Endothelial cell of umbilical vein (primary cell): ENCODE results near the gene GNPDA1. TPM values are rescaled to one million over a fixed set of nuclear protein-coding genes. Genes with fewer than 3 reads are reported as not detected.

Source experiments
- BruUV-seq: library from RNA; stranded (reverse); fragments of 400-500 nt; replicated peaks from 2 replicates; lab custom pipeline; 2021; lab: Mats Ljungman, UMichigan
- CTCF ChIA-PET: fragments of 300-600, 350-600 bp; sonication (Branson Sonifier 250); formaldehyde crosslinking; loops from one replicate; lab custom pipeline; 2021; ENCODE audit warnings: antibody characterized with exemption, inconsistent platforms; lab: Charles Lee
- POLR2A ChIA-PET: fragments of 300-600, 350-600 bp; sonication (Branson Sonifier 250); formaldehyde crosslinking; loops from one replicate; lab custom pipeline; 2021; ENCODE audit warnings: antibody characterized with exemption, inconsistent platforms; lab: Charles Lee
- DNase-seq: peaks from one replicate; pipeline ENCODE4 v3.0.0-alpha.2; 2011; ENCODE audit warnings: low read depth, low spot score
- FAIRE-seq: peaks from 2 replicates; lab custom pipeline; 2011; peaks lifted over from hg19 to GRCh38; lab: Jason Lieb, UNC
- H2AFZ ChIP-seq: 2 replicates; pipeline ENCODE4 v1.6.0; 2012; ENCODE audit warnings: low read depth, low read length, control low read depth, inconsistent platforms
- H3K27ac ChIP-seq: 2 replicates; pipeline ENCODE4 v1.5.1; 2011; ENCODE audit warnings: low read depth, mild to moderate bottlenecking, control low read depth, low read length, moderate library complexity; ENCODE audit not compliant: insufficient read depth
- H3K27me3 ChIP-seq, 2 experiments: 2 replicates each; pipeline versions ENCODE4 v1.6.0 to v1.6.1; 2011; ENCODE audit warnings: low read length in 2 of 2, mixed read lengths in 1 of 2; ENCODE audit not compliant: control insufficient read depth in 2 of 2, insufficient read depth in 2 of 2
- H3K36me3 ChIP-seq, 2 experiments: 2 replicates in 1 of 2; 3 replicates in 1 of 2; pipeline ENCODE4 v1.5.1; 2011; ENCODE audit warnings: low read length in 2 of 2, mild to moderate bottlenecking in 1 of 2, moderate library complexity in 1 of 2; ENCODE audit not compliant: control insufficient read depth in 2 of 2, insufficient read depth in 2 of 2; ENCODE audit errors: extremely low read depth in 1 of 2
- H3K4me1 ChIP-seq: 3 replicates; pipeline ENCODE4 v1.5.1; 2011; ENCODE audit warnings: mild to moderate bottlenecking, low read length; ENCODE audit not compliant: control insufficient read depth, insufficient read depth; ENCODE audit errors: extremely low read depth
- H3K4me2 ChIP-seq: 2 replicates; pipeline ENCODE4 v1.6.1; 2011; ENCODE audit warnings: low read length, control low read depth, mixed read lengths; ENCODE audit not compliant: insufficient read depth
- H3K4me3 ChIP-seq, 3 experiments: fragments of 200-600 bp in 1 of 3; sonication (generic), shearing (Covaris generic) in 1 of 3; replicated peaks in 1 of 3; 2 replicates each; pipeline ENCODE4 v1.5.1; 2011 to 2016; ENCODE audit warnings: control low read depth in 3 of 3, low read length in 3 of 3, mild to moderate bottlenecking in 2 of 3, inconsistent platforms in 1 of 3, low read depth in 1 of 3, moderate library complexity in 1 of 3; ENCODE audit not compliant: insufficient read depth in 1 of 3
- H3K79me2 ChIP-seq: 2 replicates; pipeline ENCODE4 v1.6.0; 2012; ENCODE audit warnings: low read length, inconsistent platforms; ENCODE audit not compliant: control insufficient read depth, insufficient read depth
- H3K9ac ChIP-seq: replicated peaks from 2 replicates; pipeline ENCODE3; 2011; ENCODE audit warnings: low read length, control low read depth; ENCODE audit not compliant: insufficient read depth; ENCODE audit errors: extremely low read depth
- H3K9me1 ChIP-seq: replicated peaks from 3 replicates; pipeline ENCODE4 v1.6.0; 2011; ENCODE audit warnings: mild to moderate bottlenecking, low read length; ENCODE audit not compliant: control insufficient read depth, insufficient read depth; ENCODE audit errors: extremely low read depth
- H3K9me3 ChIP-seq: replicated peaks from 2 replicates; pipeline ENCODE4 v1.5.1; 2012; ENCODE audit warnings: low read length, inconsistent platforms; ENCODE audit not compliant: control insufficient read depth, insufficient read depth
- H4K20me1 ChIP-seq: replicated peaks from 2 replicates; pipeline ENCODE3; 2011; ENCODE audit warnings: mild to moderate bottlenecking, low read length; ENCODE audit not compliant: control insufficient read depth, insufficient read depth; ENCODE audit errors: extremely low read depth
- CTCF ChIP-seq, 2 donors: IDR thresholded peaks; 1 replicate in 1 of 2; 2 replicates in 1 of 2; pipeline ENCODE4 v1.5.1; 2011; ENCODE audit warnings: low read length in 2 of 2, mild to moderate bottlenecking in 2 of 2, moderate library complexity in 2 of 2, control low read depth in 1 of 2, inconsistent platforms in 1 of 2, low read depth in 1 of 2; ENCODE audit not compliant: insufficient read depth in 1 of 2; ENCODE audit errors: extremely low read depth in 1 of 2
- EZH2 ChIP-seq: IDR thresholded peaks from 2 replicates; pipeline ENCODE4 v1.6.1; 2012; ENCODE audit warnings: borderline replicate concordance, low read depth, mild to moderate bottlenecking, moderate library complexity, low read length, inconsistent platforms; ENCODE audit not compliant: severe bottlenecking
- FOS ChIP-seq: IDR thresholded peaks from 2 replicates; pipeline ENCODE4 v1.6.1; 2011; ENCODE audit warnings: mild to moderate bottlenecking, low read length, moderate library complexity, borderline replicate concordance; ENCODE audit not compliant: insufficient read depth
- GATA2 ChIP-seq: IDR thresholded peaks from 2 replicates; pipeline ENCODE4 v1.7.0; 2011; ENCODE audit warnings: low read depth, mild to moderate bottlenecking, moderate library complexity, mixed read lengths, low read length; ENCODE audit not compliant: insufficient read length, insufficient read depth
- JUN ChIP-seq: IDR thresholded peaks from 2 replicates; pipeline ENCODE4 v1.6.1; 2011; ENCODE audit warnings: borderline replicate concordance, low read depth; ENCODE audit not compliant: insufficient read length, insufficient read depth
- MAX ChIP-seq: IDR thresholded peaks from 2 replicates; pipeline ENCODE4 v1.6.1; 2011; ENCODE audit not compliant: insufficient read depth, insufficient read length
- MYC ChIP-seq: IDR thresholded peaks from one replicate; pipeline ENCODE4 v1.6.1; 2011; ENCODE audit warnings: mild to moderate bottlenecking, low read depth, low read length
- POLR2A ChIP-seq: IDR thresholded peaks from 2 replicates; pipeline ENCODE4 v1.6.1; 2012; ENCODE audit warnings: low read depth, mild to moderate bottlenecking, control low read depth, low read length
- POLR2AphosphoS5 ChIP-seq: IDR thresholded peaks from 2 replicates; pipeline ENCODE4 v1.6.1; 2012; ENCODE audit warnings: low read depth, mild to moderate bottlenecking, control low read depth, low read length, moderate library complexity; ENCODE audit not compliant: insufficient read depth
- dilution Hi-C: fragments of 300-500 bp; cut with MboI; formaldehyde crosslinking; loops from one replicate; pipeline ENCODE4 v1.15.0; 2019; ENCODE audit warnings: low sequenced_read_pairs; ENCODE audit not compliant: extremely low pct_ligation_motif_present
- intact Hi-C: fragments of 100-400 bp; cut with micrococcal nuclease; formaldehyde crosslinking; loops from one replicate; pipeline ENCODE4 v1.10.0; 2022
- polyA plus RNA-seq, 4 experiments: library from polyadenylated mRNA; depleted of rRNA in 3 of 4; stranded (reverse) in 3 of 4; unstranded in 1 of 4; fragments of >200 nt; gene quantifications; 2 replicates each; pipeline versions ENCODE4 v1.2.1 to v1.2.3, GENCODE V29; 2011 to 2012; ENCODE audit warnings: missing spikeins in 1 of 4
- total RNA-seq: library from RNA; stranded (reverse); gene quantifications from 2 replicates; pipeline ENCODE4 v1.2.3, GENCODE V29; 2021

GNPDA1 gene
- total and polyA plus RNA-seq, 2 donors (not counting 3 experiments of a cell fraction or from before 2014, with no cell fraction given): 22.5 to 49.3 TPM

GRCh38 chr5:142059304-142059940, 46.6 kb upstream of the GNPDA1 start:
- ChIA-PET CTCF (interaction anchor here (0.8 to 1.5 kb wide), 3 partner anchors 31 to 48 kb away, joined by 3 to 5 read pairs (median 3); no protein-coding TSS in a partner anchor), POLR2A (no interaction called here)
- H3K9me3 ChIP-seq: no peaks in the 10 kb centered on the region
- no peak overlapping the region for H3K4me3 ChIP-seq
- H3K36me3 ChIP-seq: no peaks in the 10 kb centered on the region
- dilution Hi-C loops: no loop called here
- BruUV-seq: no TSS peak
- H3K79me2 ChIP-seq: no peaks in the 10 kb centered on the region
- DNase-seq (no peak), FAIRE-seq (no peak)
- peaks cover 9% of the 10 kb centered on the region for H3K4me1 ChIP-seq
- no peak overlapping the region for H2AFZ ChIP-seq
- intact Hi-C loops: no loop called here
- H3K9me1 ChIP-seq: no peaks in the 10 kb centered on the region
- H3K27me3 ChIP-seq: no peaks in the 10 kb centered on the region
- H3K9ac ChIP-seq: no peak overlapping the region
- no peaks in the 10 kb centered on the region for H4K20me1 ChIP-seq
- H3K27ac ChIP-seq: no peak overlapping the region
- H3K4me2 ChIP-seq: no peak overlapping the region
- TF ChIP-seq CTCF (IDR thresholded peaks at IDR 0.05; ENCODE audit: extremely low read depth in 1 of 2, insufficient read depth in 1 of 2, low read depth in 1 of 2, low read length in 2 of 2) (no peak), GATA2 (no peak), FOS (no peak), JUN (no peak), MYC (no peak), EZH2 (no peak), MAX (no peak), POLR2AphosphoS5 (no peak), POLR2A (no peak)
